ENCODE results near the gene COMT. TPM values are rescaled to one million over a fixed set of nuclear protein-coding genes. Genes with fewer than 3 reads are reported as not detected.
A peak's percentile ranks its signal among the peaks of the same experiment; 100 is the strongest.

COMT gene
- total RNA-seq, 1 donor from 2014 or later: 150 TPM

GRCh38 chr22:19986410-19987341, 45.1 kb downstream of the COMT start:
- DNase-seq (ENCODE audit: low spot score in 2 of 2): peak; percentile 42 to 88
- H3K9me3 ChIP-seq: no peaks in the 10 kb centered on the region
- peaks cover under 1 to 1% of the 10 kb centered on the region in 2 donors for H3K36me3 ChIP-seq
- intact Hi-C loops (cut with DNase I): loop anchor here (2.0 kb wide), 1 partner anchor 30 kb away; the partner anchor contains the start of gene ARVCF
- H3K27ac ChIP-seq: peak overlapping the region; percentile 97 to 99
- H3K4me1 ChIP-seq: peaks cover 38 to 49% of the 10 kb centered on the region in 2 donors
- no peaks in the 10 kb centered on the region for H3K27me3 ChIP-seq
- TF ChIP-seq, protein P1, sequence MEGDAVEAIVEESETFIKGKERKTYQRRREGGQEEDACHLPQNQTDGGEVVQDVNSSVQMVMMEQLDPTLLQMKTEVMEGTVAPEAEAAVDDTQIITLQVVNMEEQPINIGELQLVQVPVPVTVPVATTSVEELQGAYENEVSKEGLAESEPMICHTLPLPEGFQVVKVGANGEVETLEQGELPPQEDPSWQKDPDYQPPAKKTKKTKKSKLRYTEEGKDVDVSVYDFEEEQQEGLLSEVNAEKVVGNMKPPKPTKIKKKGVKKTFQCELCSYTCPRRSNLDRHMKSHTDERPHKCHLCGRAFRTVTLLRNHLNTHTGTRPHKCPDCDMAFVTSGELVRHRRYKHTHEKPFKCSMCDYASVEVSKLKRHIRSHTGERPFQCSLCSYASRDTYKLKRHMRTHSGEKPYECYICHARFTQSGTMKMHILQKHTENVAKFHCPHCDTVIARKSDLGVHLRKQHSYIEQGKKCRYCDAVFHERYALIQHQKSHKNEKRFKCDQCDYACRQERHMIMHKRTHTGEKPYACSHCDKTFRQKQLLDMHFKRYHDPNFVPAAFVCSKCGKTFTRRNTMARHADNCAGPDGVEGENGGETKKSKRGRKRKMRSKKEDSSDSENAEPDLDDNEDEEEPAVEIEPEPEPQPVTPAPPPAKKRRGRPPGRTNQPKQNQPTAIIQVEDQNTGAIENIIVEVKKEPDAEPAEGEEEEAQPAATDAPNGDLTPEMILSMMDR (IDR thresholded peaks at IDR 0.05): no peak
- H3K4me3 ChIP-seq: peak overlapping the region; percentile 70 to 93

- peaks cover 42 to 58% of the 10 kb centered on the region in 2 donors for H3K4me1 ChIP-seq
- H3K4me3 ChIP-seq: peak overlapping the region; percentile 70 to 93
- no peak for DNase-seq (ENCODE audit: low spot score in 2 of 2)
- no peaks in the 10 kb centered on the region for H3K9me3 ChIP-seq
- peak overlapping the region; percentile 97 to 99 for H3K27ac ChIP-seq
- no peaks in the 10 kb centered on the region for H3K36me3 ChIP-seq
- no peaks in the 10 kb centered on the region for H3K27me3 ChIP-seq
- TF ChIP-seq, protein P1 (IDR thresholded peaks at IDR 0.05): no peak
- intact Hi-C loops (cut with DNase I): loop anchor here (2.0 kb wide), 1 partner anchor 29 kb away; the partner anchor contains the start of gene ARVCF
Observed at GRCh38 chr22:19987394-19988306, 46.1 kb downstream of the COMT start.

DNA sequence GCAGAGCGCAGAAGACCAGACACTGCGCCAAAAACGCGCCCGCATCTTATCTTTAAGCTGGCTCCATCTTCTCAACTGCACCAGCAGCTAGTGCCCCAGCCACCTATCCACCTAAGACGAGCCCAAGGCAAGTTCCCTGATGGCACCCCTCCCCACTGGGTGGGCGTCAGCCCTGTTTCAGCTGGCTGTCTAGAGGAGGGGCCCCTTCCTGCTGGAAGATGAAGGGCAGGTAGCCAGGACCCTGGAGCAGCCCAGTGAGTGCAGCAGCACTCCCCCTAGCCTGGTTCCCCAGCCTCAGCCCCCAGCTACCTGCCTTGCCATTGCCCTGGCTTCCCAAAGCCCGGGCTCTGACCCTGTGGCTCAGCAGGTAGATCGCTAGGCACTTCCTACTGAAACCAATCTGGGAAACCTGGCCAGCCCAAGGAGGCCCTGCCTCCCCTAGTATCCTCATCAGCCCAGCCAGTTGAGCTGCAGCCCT, 46.8 kb downstream of the COMT start:
- Histone ChIP-seq H3K9me3 (no peaks in the 10 kb centered on the region), H3K4me3 (no peak overlapping the region), H3K27me3 (no peaks in the 10 kb centered on the region), H3K27ac (peak overlapping the region; percentile 87 to 97), H3K4me1 (peaks cover 37 to 58% of the 10 kb centered on the region in 2 donors), H3K36me3 (no peaks in the 10 kb centered on the region)
- no peak for DNase-seq (ENCODE audit: low spot score in 2 of 2)
- TF ChIP-seq, protein P1 (IDR thresholded peaks at IDR 0.05): no peak
- intact Hi-C loops (cut with DNase I): no loop called here

- no peak for DNase-seq (ENCODE audit: low spot score in 2 of 2)
- H3K27ac ChIP-seq: peak overlapping the region; percentile 87 to 97
- H3K27me3 ChIP-seq: no peaks in the 10 kb centered on the region
- intact Hi-C loops (cut with DNase I): no loop called here
- H3K4me1 ChIP-seq: peaks cover 36 to 52% of the 10 kb centered on the region in 2 donors
- no peaks in the 10 kb centered on the region for H3K36me3 ChIP-seq
- TF ChIP-seq, protein P1 (IDR thresholded peaks at IDR 0.05): no peak
- no peak overlapping the region for H3K4me3 ChIP-seq
- no peaks in the 10 kb centered on the region for H3K9me3 ChIP-seq
Observed at GRCh38 chr22:19988965-19989724, 47.6 kb downstream of the COMT start.

GRCh38 chr22:19989725-19990067, 48.1 kb downstream of the COMT start:
- no peaks in the 10 kb centered on the region for H3K36me3 ChIP-seq
- peaks cover 36 to 51% of the 10 kb centered on the region in 2 donors for H3K4me1 ChIP-seq
- H3K27ac ChIP-seq: peak overlapping the region; percentile 87 to 97
- no peaks in the 10 kb centered on the region for H3K27me3 ChIP-seq
- intact Hi-C loops (cut with DNase I): no loop called here
- DNase-seq (ENCODE audit: low spot score in 2 of 2): no peak
- H3K4me3 ChIP-seq: no peak overlapping the region
- TF ChIP-seq, protein P1 (IDR thresholded peaks at IDR 0.05): no peak
- no peaks in the 10 kb centered on the region for H3K9me3 ChIP-seq
